Mesenchymal stem cell (in vitro differentiated cells and primary cell): Measurements from ENCODE around the gene CAPG.
A peak's percentile ranks its signal among the peaks of the same experiment; 100 is the strongest.

Experiments used
- DNase-seq: peaks from one replicate; pipeline ENCODE4 v3.0.0-alpha.2; 2013
- H2AFZ ChIP-seq: one replicate; pipeline ENCODE4 v1.6.1; 2013; ENCODE audit warnings: low read depth, mild to moderate bottlenecking, control low read depth, inconsistent platforms, low read length, moderate library complexity
- H2AK5ac ChIP-seq: 2 replicates; pipeline ENCODE4 v1.6.1; 2013; ENCODE audit warnings: low read length, moderate library complexity, mild to moderate bottlenecking, inconsistent platforms; ENCODE audit not compliant: severe bottlenecking
- H2BK120ac ChIP-seq: one replicate; pipeline ENCODE4 v1.6.1; 2013; ENCODE audit warnings: low read depth, mild to moderate bottlenecking, inconsistent platforms, low read length, moderate library complexity
- H2BK12ac ChIP-seq, 2 experiments: one replicate each; pipeline ENCODE4 v1.6.1; 2013; ENCODE audit warnings: inconsistent platforms in 2 of 2, low read length in 2 of 2, mild to moderate bottlenecking in 2 of 2, moderate library complexity in 2 of 2, control low read depth in 1 of 2
- H2BK15ac ChIP-seq: one replicate; pipeline ENCODE4 v1.6.1; 2013; ENCODE audit warnings: mild to moderate bottlenecking, low read depth, inconsistent platforms; ENCODE audit not compliant: poor library complexity, severe bottlenecking
- H2BK5ac ChIP-seq: 2 replicates; pipeline ENCODE4 v1.6.1; 2013; ENCODE audit warnings: low read depth, mild to moderate bottlenecking, low read length, control low read depth, inconsistent platforms; ENCODE audit not compliant: poor library complexity, severe bottlenecking
- H3K14ac ChIP-seq, 2 experiments: one replicate each; pipeline ENCODE4 v1.6.1; 2013; ENCODE audit warnings: inconsistent platforms in 2 of 2, low read length in 2 of 2, control low read depth in 1 of 2, mild to moderate bottlenecking in 1 of 2, moderate library complexity in 1 of 2
- H3K18ac ChIP-seq, 2 experiments: one replicate each; pipeline ENCODE4 v1.6.1; 2013; ENCODE audit warnings: inconsistent platforms in 2 of 2, low read length in 2 of 2, control low read depth in 1 of 2, low read depth in 1 of 2, mild to moderate bottlenecking in 1 of 2
- H3K23ac ChIP-seq, 2 experiments: one replicate each; pipeline ENCODE4 v1.6.1; 2013; ENCODE audit warnings: inconsistent platforms in 2 of 2, low read length in 2 of 2, mild to moderate bottlenecking in 2 of 2, moderate library complexity in 2 of 2, control low read depth in 1 of 2
- H3K27ac ChIP-seq: 2 replicates; pipeline ENCODE4 v1.5.1; 2013; ENCODE audit warnings: mild to moderate bottlenecking, moderate library complexity, low read length, control low read depth, inconsistent platforms; ENCODE audit not compliant: poor library complexity, severe bottlenecking
- H3K27me3 ChIP-seq, 2 experiments: 2 replicates each; pipeline versions ENCODE4 v1.6.1 to v1.7.0; 2013; ENCODE audit warnings: low read length in 2 of 2, mild to moderate bottlenecking in 2 of 2, moderate library complexity in 2 of 2, control low read depth in 1 of 2, inconsistent platforms in 1 of 2; ENCODE audit not compliant: control insufficient read depth in 1 of 2, insufficient read depth in 1 of 2
- H3K36me3 ChIP-seq, 2 experiments: 2 replicates each; pipeline versions ENCODE4 v1.6.1 to v1.7.0; 2013; ENCODE audit warnings: low read length in 2 of 2, control low read depth in 1 of 2, inconsistent platforms in 1 of 2, low read depth in 1 of 2, mild to moderate bottlenecking in 1 of 2; ENCODE audit not compliant: insufficient read depth in 2 of 2, control insufficient read depth in 1 of 2
- H3K4ac ChIP-seq, 2 experiments: one replicate each; pipeline ENCODE4 v1.6.1; 2013; ENCODE audit warnings: inconsistent platforms in 2 of 2, low read length in 2 of 2, mild to moderate bottlenecking in 2 of 2, moderate library complexity in 2 of 2, control low read depth in 1 of 2, low read depth in 1 of 2
- H3K4me1 ChIP-seq: 2 replicates; pipeline ENCODE4 v1.6.1; 2013; ENCODE audit warnings: low read depth, low read length, control low read depth; ENCODE audit not compliant: control insufficient read depth, insufficient read depth
- H3K4me2 ChIP-seq: 2 replicates; pipeline ENCODE4 v1.6.1; 2013; ENCODE audit warnings: low read length, mild to moderate bottlenecking, inconsistent platforms; ENCODE audit not compliant: poor library complexity, severe bottlenecking
- H3K4me3 ChIP-seq, 2 experiments: 2 replicates each; pipeline versions ENCODE4 v1.5.1 to v1.7.0; 2013; ENCODE audit warnings: low read length in 2 of 2, mild to moderate bottlenecking in 2 of 2, control low read depth in 1 of 2, low read depth in 1 of 2; ENCODE audit not compliant: insufficient read depth in 1 of 2
- H3K79me1 ChIP-seq: replicated peaks from 2 replicates; pipeline ENCODE4 v1.6.1; 2013; ENCODE audit warnings: mild to moderate bottlenecking, control low read depth, low read length, inconsistent platforms; ENCODE audit not compliant: poor library complexity, severe bottlenecking
- H3K9ac ChIP-seq: 2 replicates; pipeline ENCODE4 v1.7.0; 2013; ENCODE audit warnings: mild to moderate bottlenecking, low read length, moderate library complexity
- H3K9me3 ChIP-seq: 2 replicates; pipeline ENCODE4 v1.7.0; 2013; ENCODE audit warnings: mild to moderate bottlenecking, low read length; ENCODE audit not compliant: control insufficient read depth
- H4K8ac ChIP-seq: one replicate; pipeline ENCODE4 v1.6.1; 2013; ENCODE audit warnings: inconsistent platforms, mild to moderate bottlenecking, low read length, moderate library complexity
- H4K91ac ChIP-seq: one replicate; pipeline ENCODE4 v1.6.1; 2013; ENCODE audit warnings: mild to moderate bottlenecking, low read length, inconsistent platforms
- WGBS: methylation state at CpG from one replicate; pipeline ENCODE4 v1.1.7; 2013; ENCODE audit warnings: mixed read lengths; 5-methylcytosine and 5-hydroxymethylcytosine counted together

CAPG gene

GRCh38 chr2:85429924-85430289 is 19.7 kb upstream of the CAPG start:
- H2BK120ac ChIP-seq: no peak overlapping the region
- 100% methylated on average over 2 of the region's 2 CpGs for WGBS
- no peaks in the 10 kb centered on the region for H3K36me3 ChIP-seq

DNA sequence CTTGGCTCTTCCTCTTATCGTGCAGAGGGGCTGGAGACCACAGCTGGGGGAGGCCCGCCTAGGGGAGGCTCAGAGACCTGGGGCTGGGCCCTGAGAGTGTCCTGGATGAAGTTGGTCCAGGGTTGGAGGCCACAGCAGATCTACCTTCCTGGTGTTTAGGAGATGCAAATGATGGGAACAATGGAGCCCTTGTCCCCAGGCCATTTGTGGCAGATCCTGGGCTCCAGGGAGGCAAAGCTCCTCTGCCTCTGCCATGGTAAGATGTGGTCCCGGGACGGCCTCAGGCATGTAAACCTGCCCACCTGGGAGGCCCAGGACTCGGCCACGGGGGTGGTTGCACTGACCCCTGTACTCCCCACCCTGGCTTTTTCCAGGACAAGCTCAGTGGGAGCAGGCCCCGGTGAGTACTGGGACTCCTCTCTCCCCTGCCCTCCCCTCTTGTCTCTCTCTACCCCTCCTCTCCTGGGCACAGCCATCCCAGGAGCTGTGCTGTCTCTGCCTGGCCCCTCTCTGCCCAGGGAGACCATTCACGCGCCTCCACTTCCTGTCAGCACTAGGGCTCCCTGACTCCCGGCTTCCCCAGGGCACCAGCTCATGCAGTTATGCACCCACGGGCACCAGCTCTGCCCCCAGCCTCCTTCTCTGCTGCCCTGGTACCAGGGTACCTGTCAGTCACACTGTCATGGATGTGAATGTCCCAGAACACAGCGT is 19.2 kb upstream of the CAPG start:
- H2AK5ac ChIP-seq: no peak overlapping the region
- no peaks in the 10 kb centered on the region for H3K36me3 ChIP-seq
- no peaks in the 10 kb centered on the region for H3K9me3 ChIP-seq
- H3K9ac ChIP-seq: no peak overlapping the region
- H3K4me2 ChIP-seq: no peak overlapping the region
- peaks cover 32% of the 10 kb centered on the region for H3K4me1 ChIP-seq
- H3K27ac ChIP-seq: no peak overlapping the region
- H3K23ac ChIP-seq: no peak overlapping the region
- no peaks in the 10 kb centered on the region for H3K79me1 ChIP-seq
- H2AFZ ChIP-seq: no peak overlapping the region
- no peak overlapping the region for H2BK120ac ChIP-seq
- no peak overlapping the region for H3K4ac ChIP-seq
- H3K18ac ChIP-seq: no peak overlapping the region
- H2BK5ac ChIP-seq: no peak overlapping the region
- no peak overlapping the region for H2BK12ac ChIP-seq
- no peak for DNase-seq
- peak overlapping the region; percentile 44 for H2BK15ac ChIP-seq
- WGBS: 85% methylated on average over 12 of the region's 12 CpGs
- no peaks in the 10 kb centered on the region for H3K27me3 ChIP-seq
- no peak overlapping the region for H3K4me3 ChIP-seq
- H4K91ac ChIP-seq: peak overlapping the region; percentile 79
- peak overlapping the region; percentile 32 for H4K8ac ChIP-seq
- no peak overlapping the region for H3K14ac ChIP-seq

More at GRCh38 chr2:85429924-85430289, 19.7 kb upstream of the CAPG start:
- H4K91ac ChIP-seq: no peak overlapping the region
- no peak for DNase-seq
- H3K4ac ChIP-seq: no peak overlapping the region
- peaks cover 35% of the 10 kb centered on the region for H3K4me1 ChIP-seq
- H3K4me2 ChIP-seq: no peak overlapping the region
- H2BK5ac ChIP-seq: no peak overlapping the region
- H2BK15ac ChIP-seq: peak overlapping the region; percentile 29
- no peak overlapping the region for H3K9ac ChIP-seq
- no peak overlapping the region for H2AFZ ChIP-seq
- no peaks in the 10 kb centered on the region for H3K79me1 ChIP-seq
- H3K23ac ChIP-seq: no peak overlapping the region
- H2AK5ac ChIP-seq: no peak overlapping the region
- no peak overlapping the region for H3K14ac ChIP-seq
- H3K27ac ChIP-seq: no peak overlapping the region
- H3K4me3 ChIP-seq: no peak overlapping the region
- no peak overlapping the region for H4K8ac ChIP-seq
- no peaks in the 10 kb centered on the region for H3K27me3 ChIP-seq
- no peaks in the 10 kb centered on the region for H3K9me3 ChIP-seq
- H3K18ac ChIP-seq: peak overlapping the region in 1 of 2 experiments; percentile 13
- peak overlapping the region in 1 of 2 experiments; percentile 24 for H2BK12ac ChIP-seq

- Histone ChIP-seq H3K4me1 (peaks cover 23% of the 10 kb centered on the region), H2BK120ac (no peak overlapping the region), H4K8ac (no peak overlapping the region), H3K14ac (no peak overlapping the region), H3K9me3 (no peaks in the 10 kb centered on the region), H3K23ac (no peak overlapping the region), H4K91ac (no peak overlapping the region), H3K4ac (no peak overlapping the region), H3K4me3 (no peak overlapping the region), H2AK5ac (no peak overlapping the region), H2BK12ac (no peak overlapping the region), H3K18ac (no peak overlapping the region), H3K9ac (no peak overlapping the region), H3K27ac (no peak overlapping the region), H3K4me2 (no peak overlapping the region), H2BK15ac (no peak overlapping the region), H3K27me3 (no peaks in the 10 kb centered on the region), H2AFZ (no peak overlapping the region), H3K79me1 (no peaks in the 10 kb centered on the region), H2BK5ac (no peak overlapping the region), H3K36me3 (no peaks in the 10 kb centered on the region)
- WGBS: 87% methylated on average over 7 of the region's 7 CpGs
- DNase-seq: no peak
Observed at GRCh38 chr2:85428343-85428881, 18.2 kb upstream of the CAPG start.

- H3K4ac ChIP-seq: no peak overlapping the region
- H3K18ac ChIP-seq: no peak overlapping the region
- no peak overlapping the region for H4K8ac ChIP-seq
- no peaks in the 10 kb centered on the region for H3K36me3 ChIP-seq
- no peak overlapping the region for H3K27ac ChIP-seq
- H3K4me1 ChIP-seq: peaks cover 16% of the 10 kb centered on the region
- no peaks in the 10 kb centered on the region for H3K27me3 ChIP-seq
- H2BK15ac ChIP-seq: no peak overlapping the region
- DNase-seq: no peak
- H3K23ac ChIP-seq: no peak overlapping the region
- H3K79me1 ChIP-seq: no peaks in the 10 kb centered on the region
- H4K91ac ChIP-seq: no peak overlapping the region
- no peaks in the 10 kb centered on the region for H3K9me3 ChIP-seq
- no peak overlapping the region for H3K9ac ChIP-seq
- no peak overlapping the region for H2BK12ac ChIP-seq
- H3K4me2 ChIP-seq: no peak overlapping the region
- H3K14ac ChIP-seq: no peak overlapping the region
- no peak overlapping the region for H2BK120ac ChIP-seq
- no peak overlapping the region for H2AFZ ChIP-seq
- H3K4me3 ChIP-seq: no peak overlapping the region
- H2BK5ac ChIP-seq: no peak overlapping the region
- WGBS: 86% methylated on average over 3 of the region's 3 CpGs
- no peak overlapping the region for H2AK5ac ChIP-seq
Observed at GRCh38 chr2:85427300-85427835, 17.2 kb upstream of the CAPG start.
